Astrocyte of the hippocampus (primary cell): ENCODE results near the gene ZNF17.
"Not testable (repeated sequence)": the region's sequence is repeated elsewhere in the genome, so short reads cannot be mapped to it uniquely, and the experiment has no call there.

Experiments
- DNase-seq: peaks from one replicate; pipeline ENCODE4 v3.0.0; 2011; ENCODE audit warnings: low read depth, low spot score

ZNF17 gene

DNA sequence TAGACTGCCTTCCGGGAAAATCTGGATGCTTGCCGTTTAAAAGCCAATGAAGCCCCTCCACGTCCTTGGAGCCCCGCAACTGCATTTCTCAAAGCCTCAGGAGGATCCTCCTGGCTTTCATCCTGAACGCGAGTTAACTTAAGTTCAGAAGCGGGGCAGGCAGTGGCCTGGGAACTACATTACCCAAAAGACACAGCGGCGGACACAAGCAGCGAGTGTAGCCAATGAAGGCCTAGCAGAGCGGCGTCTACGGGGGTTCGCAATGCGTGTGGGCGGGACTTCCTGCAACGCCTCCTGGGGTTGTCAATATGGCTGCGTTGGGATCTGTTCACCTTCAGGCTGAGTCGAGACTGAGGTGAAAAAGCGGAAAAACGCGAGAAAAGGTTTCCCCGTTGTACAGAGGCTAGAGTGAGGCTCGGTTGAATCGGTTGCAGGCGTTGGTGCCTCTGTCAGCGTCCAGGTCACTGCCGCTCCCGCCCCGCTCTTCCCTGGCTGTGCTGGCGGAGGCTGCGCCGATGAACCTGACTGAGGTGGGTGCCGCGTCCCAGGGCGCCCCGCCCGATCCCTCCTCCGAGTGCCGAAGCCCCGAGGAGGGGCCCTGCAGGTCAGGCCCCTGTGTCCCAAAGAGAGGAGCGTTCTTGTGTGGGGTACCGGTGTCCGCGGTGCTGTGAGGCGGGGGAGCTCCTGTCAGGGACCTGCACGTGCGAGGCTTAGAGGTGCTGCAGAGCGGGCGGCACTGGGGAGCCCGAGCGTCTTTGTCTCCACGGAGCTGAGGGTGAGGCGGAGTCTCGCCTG lies at the start of gene ZNF17:
Gene ZNF17 (plus strand): TSS at position 285 of the 795 bp plus-strand sequence. CDS start 2,455 bp downstream, outside the sequence.
- DNase-seq, result peak; percentile 97

- no peak for DNase-seq
Observed at GRCh38 chr19:57362419-57362818, 48.5 kb upstream of the ZNF17 start.

DNA sequence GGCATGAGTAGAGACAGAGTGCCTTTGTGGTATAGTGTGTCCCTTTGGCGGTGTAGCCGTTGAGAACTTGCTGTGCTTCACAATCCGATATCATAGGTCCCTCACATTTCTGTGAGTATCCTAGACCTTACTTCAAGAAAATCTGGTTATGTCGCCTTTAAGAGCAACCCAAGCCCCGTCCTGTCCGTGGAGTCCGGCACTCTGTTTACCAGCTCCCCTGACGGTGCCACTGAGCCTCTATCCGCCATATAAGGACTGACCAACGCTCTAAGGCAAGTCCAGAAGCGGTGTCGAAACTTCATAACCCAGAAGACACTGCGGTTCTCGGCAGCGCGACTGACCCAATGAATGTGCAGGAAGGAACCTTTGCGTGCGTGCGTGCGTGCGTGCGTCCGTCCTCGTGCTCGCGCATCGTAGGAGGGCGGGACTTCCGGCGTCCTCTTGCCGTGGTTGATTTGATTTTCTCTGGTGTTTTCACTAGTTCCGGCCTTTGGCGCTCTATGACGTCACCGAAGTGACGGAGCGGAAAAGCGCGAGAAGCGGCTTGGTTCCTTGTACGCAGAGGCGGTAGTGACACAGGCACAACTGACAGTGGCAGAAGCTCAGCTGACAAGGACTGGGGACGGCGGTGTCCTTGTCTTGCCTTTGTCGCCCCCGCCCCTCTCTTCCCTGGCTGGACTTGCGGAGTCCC lies 47.8 kb upstream of the ZNF17 start, which contains the start of the genes TRAPPC2B and ZNF547:
Gene TRAPPC2B (plus strand): TSS at position 555 of the 691 bp plus-strand sequence. CDS start 1,283 bp downstream, outside the sequence.
Gene ZNF547 (plus strand): TSS at position 555 of the 691 bp plus-strand sequence. CDS start 5,005 bp downstream, outside the sequence.
- peak; percentile 100 for DNase-seq

- peak; percentile 45 for DNase-seq
Observed at GRCh38 chr19:57363688-57364181, 47.2 kb upstream of the ZNF17 start.

DNA sequence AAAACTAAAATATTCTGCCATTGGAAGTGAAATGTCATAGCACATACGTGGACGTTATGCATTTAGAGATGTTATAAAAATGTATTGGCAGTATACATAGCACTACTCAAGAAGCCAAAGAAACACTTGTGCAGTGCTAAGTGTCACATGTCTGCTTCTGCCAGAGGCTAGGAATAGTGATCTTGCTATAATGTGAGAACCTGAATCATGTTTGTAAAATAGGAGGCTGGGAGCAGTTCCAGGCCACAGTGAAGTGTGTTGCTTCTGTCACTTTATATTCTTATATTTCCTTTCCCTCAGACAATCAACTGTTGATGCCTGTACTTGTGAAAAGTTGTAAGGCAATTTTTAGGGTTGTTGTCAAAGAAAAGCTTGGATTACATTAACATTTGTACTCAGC lies 44.2 kb upstream of the ZNF17 start:
- DNase-seq, result no peak

GRCh38 chr19:57374179-57374578 lies 36.8 kb upstream of the ZNF17 start:
- DNase-seq, result no peak

DNA sequence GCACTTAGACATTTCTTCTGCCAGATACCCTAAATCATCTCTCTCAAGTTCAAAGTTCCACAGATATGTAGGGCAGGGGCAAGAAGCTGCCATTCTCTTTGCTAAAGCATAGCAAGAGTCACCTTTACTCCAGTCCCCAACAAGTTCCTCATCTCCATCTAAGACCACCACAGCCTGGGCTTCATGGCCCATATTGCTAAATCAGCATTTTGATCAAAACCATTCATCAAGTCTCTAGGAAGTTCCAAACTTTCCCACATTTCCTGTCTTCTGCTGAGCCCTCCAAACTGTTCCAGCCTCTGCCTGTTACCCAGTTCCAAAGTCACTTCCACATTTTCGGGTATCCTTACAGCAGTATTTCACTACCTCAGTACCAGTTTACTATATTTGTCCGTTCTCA lies 36.3 kb upstream of the ZNF17 start:
- DNase-seq, result not testable (repeated sequence)

- no peak for DNase-seq
Observed at GRCh38 chr19:57376151-57376550, 34.8 kb upstream of the ZNF17 start.

- no peak for DNase-seq
Observed at GRCh38 chr19:57377498-57378146, 33.3 kb upstream of the ZNF17 start.

DNA sequence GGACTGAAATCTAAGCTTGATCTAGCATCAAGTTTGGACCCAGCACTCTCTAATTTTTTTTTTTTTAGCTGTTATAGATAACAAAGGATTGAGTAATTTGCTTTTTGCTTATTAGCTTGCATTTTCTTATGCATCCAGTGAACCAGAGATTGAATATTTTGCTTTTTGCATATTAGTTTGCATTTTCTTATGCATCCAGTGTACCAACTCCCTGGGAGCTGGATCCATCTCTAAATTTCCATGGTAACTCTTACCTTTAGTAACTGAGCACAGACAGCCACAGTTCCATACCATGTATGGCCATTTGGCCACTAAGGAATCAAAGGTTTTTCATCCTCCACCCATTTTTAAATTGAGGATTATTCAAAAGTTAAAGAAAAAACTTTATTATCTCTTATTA lies 30.0 kb upstream of the ZNF17 start:
- no peak for DNase-seq

DNA sequence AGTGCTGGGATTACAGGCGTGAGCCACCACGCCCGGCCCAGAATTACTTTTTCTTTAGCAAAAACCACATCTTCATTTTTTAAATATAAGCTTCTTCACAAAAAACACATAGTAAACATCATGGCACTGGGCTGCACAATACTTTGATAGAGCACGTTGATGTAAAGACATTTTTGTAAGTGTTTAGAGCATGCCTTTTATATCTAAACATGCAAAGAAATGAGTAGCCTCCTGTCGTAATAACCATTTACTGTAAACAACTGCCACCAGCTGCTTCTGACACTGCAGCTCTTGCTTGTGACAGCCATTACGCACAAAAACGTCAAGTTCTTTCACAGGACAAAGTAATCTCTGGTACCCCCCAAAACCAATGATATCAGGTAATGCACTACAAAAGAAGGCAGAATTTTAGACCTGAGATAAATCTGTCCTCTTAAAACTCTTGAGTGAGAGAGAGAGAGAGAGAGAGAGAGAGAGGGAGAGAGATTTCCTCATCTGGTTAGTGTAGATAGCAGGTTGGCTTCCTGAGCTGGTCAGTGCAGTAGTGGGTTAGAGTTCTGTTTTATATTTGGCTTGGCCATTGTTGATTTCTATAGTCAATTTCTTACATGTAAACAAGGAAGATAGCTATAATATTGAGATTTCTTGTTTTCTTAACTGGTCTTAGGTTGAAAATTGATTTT lies 28.0 kb upstream of the ZNF17 start:
- no peak for DNase-seq

GRCh38 chr19:57389194-57389729 lies 21.7 kb upstream of the ZNF17 start:
- no peak for DNase-seq

DNA sequence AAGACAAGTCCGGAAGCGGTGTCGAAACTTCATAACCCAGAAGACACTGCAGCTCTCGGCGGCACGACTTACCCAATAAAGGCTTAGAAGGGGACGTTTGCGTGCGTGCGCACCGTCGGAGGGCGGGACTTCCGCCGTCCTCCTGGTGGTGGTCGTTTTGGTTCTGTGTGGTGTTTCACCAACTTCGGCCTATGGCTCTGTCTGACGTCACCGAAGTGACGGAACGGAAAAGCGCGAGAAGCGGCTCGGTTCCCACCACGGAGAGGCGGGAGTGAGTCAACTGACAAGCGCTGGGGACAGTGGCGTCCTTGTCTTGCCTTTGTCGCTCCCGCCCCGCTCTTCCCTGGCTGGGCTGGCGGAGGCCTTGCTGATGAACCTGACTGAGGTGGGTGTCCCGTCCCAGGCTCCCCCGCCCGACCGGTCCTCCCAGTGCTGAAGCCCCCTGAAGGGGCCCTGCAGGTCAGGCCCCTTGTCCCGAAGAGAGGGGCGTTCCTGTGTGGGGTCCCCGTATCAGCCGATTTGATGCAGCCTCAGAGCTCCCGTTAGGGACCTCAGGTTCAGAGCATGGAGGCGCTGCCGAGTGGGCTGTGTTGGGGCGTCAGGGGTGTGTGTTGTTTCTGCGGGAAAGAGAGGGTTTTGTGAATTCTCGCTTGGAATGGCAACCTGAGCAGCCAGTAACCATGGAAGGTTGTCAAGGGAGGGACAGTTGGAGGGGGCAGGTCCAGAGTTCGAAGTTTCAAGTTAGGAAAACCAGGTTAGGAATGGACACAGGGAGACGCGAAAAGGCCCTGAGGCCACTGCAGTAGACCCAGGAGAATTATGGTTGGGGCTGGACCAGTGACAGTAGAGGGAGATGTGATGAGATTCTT lies 21.0 kb upstream of the ZNF17 start, which contains the start of gene ZNF548:
Gene ZNF548 (plus strand): TSS at position 125 of the 869 bp plus-strand sequence. CDS start 246 bp downstream, at position 371.
- DNase-seq, result peak; percentile 100

GRCh38 chr19:57395710-57396109 lies 15.3 kb upstream of the ZNF17 start:
- DNase-seq, result no peak

GRCh38 chr19:57398868-57399267 lies 12.1 kb upstream of the ZNF17 start:
- DNase-seq, result no peak

DNA sequence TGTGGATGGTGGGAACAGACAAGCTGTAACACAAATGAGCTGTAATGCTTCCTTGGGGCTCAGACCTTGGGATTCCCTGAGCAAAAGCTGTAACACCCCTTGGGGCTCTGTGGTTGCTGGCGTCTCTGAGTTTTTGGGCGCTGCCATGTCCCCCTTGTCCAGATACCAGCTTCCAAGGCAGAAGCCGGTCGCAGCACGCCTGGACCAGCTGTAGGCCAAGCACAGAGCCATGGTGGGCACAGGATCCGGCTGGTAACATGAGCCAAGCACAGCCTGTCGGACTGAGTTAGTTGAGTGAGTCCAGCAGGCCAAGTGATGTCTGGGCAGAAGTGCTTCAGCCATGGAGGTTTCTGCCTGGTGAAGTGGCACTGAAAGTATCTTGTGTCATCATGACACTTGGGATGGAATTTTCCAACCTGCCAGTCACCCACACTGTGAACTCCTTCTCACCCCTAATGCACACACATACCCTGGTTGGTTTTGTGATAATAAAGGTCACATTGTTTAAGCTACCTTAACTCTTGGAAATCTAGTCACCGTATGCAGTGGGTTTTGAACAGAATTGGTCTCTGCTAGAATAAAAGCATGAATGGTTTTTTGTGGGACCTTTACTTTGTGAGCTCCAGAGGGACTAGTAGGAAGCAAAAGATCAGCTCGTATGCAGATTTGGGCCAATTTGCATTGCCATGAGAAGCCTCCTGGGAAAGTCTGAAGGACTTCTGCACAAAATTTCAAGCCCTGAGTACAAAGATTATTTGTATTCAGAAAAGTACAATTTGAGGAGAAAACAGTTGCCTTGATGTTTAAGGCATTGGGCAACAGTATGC lies 7.0 kb upstream of the ZNF17 start:
- DNase-seq, result no peak

GRCh38 chr19:57406516-57407123 lies 4.3 kb upstream of the ZNF17 start:
- peak; percentile 70 for DNase-seq

GRCh38 chr19:57419439-57419838 lies 8.5 kb downstream of the ZNF17 start:
- DNase-seq, result no peak

DNA sequence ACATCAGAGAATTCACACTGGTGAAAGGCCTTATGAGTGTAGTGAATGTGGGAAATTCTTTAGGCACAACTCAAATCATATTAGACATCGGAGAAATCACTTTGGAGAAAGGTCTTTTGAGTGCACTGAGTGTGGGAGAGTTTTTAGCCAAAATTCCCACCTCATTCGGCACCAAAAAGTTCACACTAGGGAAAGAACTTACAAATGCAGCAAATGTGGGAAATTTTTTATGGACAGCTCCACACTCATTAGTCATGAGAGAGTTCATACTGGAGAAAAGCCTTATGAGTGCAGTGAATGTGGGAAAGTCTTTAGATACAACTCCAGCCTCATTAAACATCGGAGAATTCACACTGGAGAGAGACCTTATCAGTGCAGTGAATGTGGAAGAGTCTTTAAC lies 10.1 kb downstream of the ZNF17 start:
- no peak for DNase-seq
